SK-N-MC (cell line): ENCODE measurements around the gene GARIN1A.
"Not testable (repeated sequence)": the region's sequence is repeated elsewhere in the genome, so short reads cannot be mapped to it uniquely, and the experiment has no call there.

ENCODE experiments used
- EZH2 ChIP-seq: fragments of 200-600 bp; sonication (generic); IDR thresholded peaks from one replicate; pipeline ENCODE4 v1.6.1; 2017; ENCODE audit warnings: antibody characterized with exemption
- FOXP2 ChIP-seq: optimal IDR thresholded peaks from 2 replicates; pipeline ENCODE3; 2011; ENCODE audit warnings: mild to moderate bottlenecking, moderate library complexity; ENCODE audit not compliant: insufficient read depth; ENCODE audit errors: extremely low read length, control extremely low read depth
- POLR2AphosphoS5 ChIP-seq: IDR thresholded peaks from 2 replicates; pipeline ENCODE4 v1.6.1; 2012; ENCODE audit warnings: mild to moderate bottlenecking, low read depth, low read length, borderline replicate concordance

DNA sequence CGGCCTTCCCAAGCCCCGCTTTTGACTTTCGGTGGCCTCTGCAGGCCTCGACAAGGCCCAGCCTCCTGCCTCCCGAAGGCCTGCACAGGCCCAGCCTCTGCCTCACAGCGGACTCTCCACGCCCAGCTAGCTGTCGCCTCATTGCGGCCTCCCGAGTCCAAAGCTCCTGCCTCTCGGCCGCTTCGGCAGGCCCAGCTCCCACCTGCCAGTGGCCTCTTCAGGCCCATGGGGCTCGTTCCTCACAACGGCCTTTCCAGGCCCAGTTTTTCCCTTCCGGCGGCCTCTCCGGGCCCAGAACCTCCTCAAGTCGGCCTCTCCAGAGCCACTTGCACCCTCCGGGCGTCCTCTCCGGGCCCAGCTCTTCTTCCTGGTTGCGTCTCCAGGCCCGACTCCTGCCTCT is 19.5 kb upstream of the GARIN1A start:
- not testable (repeated sequence) for TF ChIP-seq EZH2, POLR2AphosphoS5, FOXP2
